ENCODE measurements around the gene SLC37A1. TPM values are rescaled to one million over a fixed set of nuclear protein-coding genes. Genes with fewer than 3 reads are reported as not detected.

The SLC37A1 gene
- total RNA-seq, 1 experiment from 2014 or later: 8.9 TPM

DNA sequence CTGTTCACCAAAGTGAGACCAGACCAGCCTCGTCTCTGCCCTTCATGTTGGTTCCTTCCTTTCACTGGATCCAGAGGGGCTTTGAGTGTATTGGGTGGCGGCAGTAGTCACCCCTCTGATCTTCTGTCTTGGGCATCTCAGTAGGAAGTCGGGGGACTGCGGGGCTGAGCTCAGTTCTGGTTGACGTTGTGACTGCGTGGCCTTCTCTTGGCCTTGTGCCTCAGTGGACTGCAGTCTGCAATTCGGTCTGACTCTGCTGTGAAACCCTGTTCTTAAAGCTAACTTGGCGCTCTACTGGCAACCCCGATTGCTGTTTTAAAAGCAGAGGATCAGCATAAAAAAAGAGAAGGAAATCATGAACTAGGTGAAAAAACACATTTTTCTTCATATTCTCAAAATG is 56.7 kb downstream of the SLC37A1 start:
- no peak for DNase-seq (ENCODE audit: extremely low read depth, low read depth)

DNA sequence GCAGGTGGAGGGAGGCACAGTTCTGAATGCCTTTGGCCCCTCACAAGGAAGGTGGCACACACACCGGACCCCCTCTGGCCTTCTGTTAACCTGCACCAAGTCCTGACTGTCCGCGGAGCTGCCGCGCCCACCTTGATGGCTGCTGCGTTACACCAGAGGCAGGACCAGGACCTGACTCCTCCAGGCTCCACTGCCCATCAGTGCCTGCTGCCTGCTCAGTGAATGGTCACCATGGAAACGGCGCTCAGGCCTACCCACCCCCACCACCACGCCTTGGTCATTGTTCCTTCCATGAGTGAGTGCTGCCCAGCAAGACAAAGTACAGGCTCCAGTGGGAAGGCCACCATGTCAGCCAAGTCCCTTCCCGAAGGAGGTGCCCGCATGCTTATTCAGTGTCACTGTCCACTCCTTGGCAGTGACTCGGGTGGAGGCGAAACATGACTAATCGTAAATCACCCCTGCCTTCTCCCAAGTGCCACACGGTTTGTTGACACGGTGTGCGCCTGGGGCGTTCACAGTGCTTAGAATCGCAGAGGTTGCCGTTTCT is 57.3 kb downstream of the SLC37A1 start:
- DNase-seq (ENCODE audit: extremely low read depth, low read depth): no peak

DNA sequence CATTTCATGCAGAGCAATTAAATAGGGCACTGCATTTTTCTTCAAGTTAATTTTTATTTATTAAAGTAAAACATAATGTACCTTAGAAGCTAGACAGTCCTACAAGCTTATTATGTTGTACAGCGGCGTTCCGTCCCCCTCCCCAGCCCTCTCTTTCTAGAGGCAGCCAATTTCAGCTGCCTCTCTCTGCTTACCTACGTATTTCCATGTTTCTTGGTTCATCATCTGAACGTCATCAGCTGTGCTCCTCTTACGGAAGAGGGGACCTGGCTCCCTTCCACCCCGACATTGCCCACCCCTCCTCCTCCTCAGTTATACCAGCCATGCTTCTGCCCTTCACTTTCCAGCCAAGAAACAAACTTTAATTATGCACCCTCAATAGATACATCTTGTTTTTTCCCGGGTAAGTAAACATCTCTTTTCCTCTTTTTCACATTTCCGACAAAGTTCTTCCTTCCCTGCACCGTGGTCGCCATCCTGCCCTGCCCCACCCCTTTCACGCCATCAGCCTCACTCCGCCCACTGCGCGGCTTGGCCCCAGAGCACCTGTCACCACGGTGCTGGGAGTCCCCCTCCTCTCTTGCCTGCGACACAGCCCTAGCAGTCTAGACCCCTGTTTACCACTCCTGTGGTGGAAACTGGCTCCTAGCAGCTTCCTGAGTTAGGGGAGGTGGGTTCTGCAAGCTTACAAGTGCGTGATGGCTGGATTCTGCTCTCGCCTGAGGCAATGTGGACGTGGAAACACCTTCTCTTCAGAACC is 57.9 kb downstream of the SLC37A1 start:
- no peak for DNase-seq (ENCODE audit: extremely low read depth, low read depth)

DNA sequence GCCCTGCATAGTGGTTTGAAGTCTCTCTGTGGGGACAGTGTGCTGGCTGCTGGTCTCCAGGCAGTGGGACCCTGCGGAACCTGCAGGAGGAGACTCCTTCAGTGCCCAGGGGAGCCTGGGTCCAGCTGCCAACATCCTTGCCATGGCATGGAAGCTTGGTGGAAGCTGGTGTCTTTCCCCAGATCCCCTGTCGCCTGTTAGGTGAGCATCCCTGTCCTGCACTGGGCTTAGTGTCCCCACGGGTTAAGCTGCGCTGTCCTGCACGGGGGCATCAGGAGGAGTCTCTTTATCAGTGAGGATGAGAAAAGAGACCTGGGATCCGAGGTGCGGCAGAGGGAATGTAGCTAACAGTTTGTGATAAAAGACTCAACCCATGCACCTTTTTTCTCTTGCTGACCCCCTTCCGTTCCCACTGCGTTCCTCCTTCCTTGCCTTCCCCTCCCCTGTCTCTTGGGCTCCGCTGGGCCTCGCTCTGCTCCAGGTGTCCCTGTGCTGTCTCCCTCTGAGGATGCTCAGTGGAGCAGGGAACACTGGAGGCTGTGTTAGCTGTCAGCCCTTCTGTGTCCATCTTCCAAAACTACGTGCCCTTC is 59.3 kb downstream of the SLC37A1 start:
- DNase-seq (ENCODE audit: extremely low read depth, low read depth): no peak

DNA sequence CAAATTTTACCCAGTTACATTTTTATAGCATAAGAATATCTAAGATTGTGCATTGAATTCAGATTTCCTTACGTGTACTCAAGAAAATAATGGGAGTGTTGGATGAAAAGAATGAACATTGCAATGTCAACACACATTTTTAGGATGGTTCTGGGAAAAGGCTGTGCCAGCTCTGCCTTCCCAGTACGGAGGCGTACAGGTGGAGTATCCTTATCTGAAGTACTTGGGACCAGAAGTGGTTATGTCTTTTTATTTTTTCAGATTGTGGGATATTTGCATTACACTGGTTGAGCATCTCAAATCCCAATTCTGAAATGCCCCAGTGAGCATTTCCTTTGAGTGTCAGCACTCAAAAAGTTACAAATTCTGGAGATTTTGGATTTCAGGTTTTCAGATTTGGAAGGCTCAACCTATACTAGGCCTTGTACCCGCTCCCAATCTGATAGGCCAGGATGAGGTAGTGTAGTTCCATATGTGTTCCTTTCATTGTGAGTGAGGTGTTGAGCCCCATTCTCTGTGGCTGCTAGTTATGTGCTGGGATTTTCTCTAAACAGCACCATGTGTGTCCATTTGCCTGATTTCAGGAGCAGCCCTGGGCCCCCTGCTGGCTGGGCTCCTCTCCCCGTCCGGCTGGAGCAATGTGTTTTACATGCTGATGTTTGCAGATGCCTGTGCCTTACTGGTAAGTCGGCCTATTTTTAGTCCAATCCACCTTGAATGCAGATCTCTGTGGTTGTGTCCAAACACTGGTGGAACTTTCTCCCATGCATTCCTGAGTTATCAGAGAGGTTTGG is 60.8 kb downstream of the SLC37A1 start:
- DNase-seq (ENCODE audit: extremely low read depth, low read depth): no peak

DNA sequence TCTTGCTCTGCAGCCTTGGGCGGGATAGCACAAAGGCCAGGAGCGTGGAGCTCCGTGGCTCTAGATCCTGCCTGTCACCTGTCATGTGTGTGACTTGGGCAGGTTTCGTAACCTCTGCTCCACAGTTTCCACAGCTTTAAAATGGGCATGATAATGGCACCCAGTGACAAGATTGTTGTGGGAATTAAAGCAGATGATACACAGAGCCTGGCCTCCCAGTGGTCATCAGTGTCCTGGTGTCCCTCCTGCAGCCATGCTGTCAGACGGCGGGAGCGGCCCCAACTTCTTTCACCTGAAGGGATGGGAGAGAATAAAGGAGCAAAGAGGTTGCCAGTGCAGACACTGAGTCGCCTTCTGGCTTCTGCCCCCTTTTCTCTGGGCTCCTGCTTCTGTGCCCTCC is 61.5 kb downstream of the SLC37A1 start:
- no peak for DNase-seq (ENCODE audit: extremely low read depth, low read depth)

DNA sequence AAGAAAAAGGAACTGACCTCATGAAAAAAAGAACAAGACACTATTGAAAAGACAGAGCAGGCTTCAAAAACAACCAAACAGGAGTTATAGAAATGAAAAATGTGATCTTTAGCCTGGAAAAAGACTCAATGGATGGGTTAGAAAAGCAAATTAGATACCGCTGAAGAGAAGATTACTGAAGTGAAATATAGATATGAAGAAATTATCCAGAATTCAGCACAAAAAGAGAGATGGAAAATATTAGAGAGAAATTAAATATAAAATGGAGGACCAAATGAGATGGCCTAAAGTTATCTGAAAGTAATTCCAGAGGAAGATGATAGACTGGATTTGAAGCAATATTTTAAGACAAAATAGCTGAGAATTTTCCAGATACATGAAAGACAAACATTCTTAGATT is 63.0 kb downstream of the SLC37A1 start:
- no peak for DNase-seq (ENCODE audit: extremely low read depth, low read depth)

DNA sequence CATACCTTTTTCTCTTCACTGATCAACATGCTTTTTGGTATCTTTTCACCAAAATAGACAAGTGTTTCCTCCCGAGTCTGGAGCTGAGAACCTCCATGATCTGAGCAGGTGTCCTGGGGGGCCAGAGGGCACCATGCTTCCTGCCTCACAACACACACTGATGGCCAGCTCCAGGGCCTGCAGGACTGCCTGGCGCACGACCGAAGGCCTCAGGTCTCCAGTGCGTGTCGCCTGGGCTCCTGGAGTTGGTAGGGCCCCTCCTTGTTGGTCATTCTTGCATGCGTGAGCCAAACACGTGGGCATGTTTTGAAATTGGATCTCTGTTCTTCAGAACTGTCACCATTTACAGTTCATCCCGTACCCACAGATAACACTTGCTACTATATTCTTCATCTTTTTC is 64.4 kb downstream of the SLC37A1 start:
- DNase-seq (ENCODE audit: extremely low read depth, low read depth): no peak

DNA sequence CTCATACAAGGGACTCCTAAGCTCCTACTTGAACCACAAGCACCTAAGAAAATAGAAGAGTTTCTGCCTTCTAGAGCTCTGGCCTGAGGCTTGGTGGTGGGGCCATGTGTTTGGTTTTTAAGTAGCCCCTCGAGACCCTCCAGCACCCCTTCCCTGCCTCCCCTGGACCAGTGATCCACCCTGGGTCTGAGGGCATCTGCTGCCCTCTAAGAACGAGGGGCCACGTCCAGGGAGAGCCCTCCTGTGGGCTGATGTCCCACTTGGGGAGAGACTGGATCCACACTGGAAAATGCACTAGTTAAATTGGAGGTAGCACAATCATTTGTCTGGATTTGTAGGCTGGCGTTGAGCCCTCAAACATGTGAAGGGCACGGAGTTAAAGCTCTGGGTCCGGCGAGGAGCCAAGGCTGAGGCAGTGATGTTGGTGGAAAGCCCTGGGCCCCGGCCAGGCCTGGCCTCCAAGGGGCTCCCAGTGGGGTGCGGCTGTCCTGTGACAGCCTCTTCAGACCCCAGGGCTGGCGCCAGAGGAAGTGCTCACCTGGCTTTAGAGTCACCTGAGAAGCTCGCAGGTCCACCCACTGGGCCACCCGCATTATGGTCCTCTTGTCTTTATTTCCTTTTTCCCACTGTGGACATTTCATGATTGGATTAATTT is 65.2 kb downstream of the SLC37A1 start:
- DNase-seq (ENCODE audit: extremely low read depth, low read depth): no peak

DNA sequence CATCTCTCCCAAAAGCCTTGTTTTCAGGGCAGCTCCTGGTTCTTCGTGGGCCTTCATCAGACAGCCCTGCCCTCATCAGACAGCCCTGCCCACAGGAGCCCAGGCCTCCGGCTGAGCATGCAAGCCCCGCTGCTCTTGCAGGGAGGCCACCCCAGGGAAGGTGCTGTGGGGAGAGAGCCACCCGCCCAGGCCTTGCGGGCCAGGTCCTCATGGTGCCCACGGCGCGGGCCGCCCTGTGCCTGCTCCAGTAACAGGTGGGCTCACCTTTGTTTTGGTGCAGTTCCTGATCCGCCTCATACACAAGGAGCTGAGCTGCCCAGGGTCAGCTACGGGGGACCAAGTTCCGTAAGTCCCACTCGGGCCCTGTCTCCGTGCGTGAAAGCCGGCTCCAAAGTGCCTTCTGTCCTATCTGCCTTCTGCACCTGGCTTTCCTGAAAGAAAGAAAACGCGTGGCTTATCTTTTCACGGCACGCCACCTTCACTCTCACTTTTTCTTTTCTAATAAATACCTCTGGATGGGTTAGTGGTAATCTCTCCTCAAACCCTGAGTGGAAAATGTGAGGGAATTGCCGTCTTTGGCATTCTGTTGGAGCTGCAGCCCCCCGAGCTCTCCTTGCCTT is 65.9 kb downstream of the SLC37A1 start:
- no peak for DNase-seq (ENCODE audit: extremely low read depth, low read depth)

DNA sequence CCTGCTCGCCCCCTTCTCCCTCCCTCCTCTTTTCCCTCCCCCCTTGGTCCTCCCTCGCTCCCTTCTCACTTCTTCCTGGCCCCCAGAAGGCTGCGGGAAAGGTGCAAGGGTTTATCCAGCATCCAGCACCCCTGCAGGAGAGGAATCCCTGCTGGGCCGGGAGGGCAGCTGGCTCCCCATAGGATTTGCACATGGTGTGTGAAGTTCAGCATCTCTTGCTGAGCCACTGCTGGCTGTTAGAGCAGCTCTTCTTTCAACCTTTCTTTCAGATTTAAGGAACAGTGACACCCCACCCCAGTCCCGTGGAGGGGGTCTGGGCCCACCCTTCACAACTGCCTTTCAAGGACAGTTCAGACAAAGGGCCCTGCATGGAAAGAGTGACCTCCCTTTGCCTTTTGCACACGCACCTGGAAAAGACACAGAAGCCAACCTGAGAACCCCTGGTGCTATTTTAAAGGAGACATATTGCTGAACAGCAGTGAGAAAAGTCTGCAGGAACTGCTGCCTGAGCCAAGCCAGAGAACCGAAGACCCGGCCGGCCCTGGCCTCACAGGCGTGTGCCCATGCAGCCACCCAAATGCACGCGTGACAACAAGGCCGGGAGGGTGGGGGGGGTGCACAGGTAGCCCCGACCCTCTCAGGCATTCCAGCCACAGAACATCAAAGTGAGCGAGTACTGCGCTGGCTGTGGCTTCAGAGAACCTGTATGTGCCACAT is 66.6 kb downstream of the SLC37A1 start:
- no peak for DNase-seq (ENCODE audit: extremely low read depth, low read depth)

DNA sequence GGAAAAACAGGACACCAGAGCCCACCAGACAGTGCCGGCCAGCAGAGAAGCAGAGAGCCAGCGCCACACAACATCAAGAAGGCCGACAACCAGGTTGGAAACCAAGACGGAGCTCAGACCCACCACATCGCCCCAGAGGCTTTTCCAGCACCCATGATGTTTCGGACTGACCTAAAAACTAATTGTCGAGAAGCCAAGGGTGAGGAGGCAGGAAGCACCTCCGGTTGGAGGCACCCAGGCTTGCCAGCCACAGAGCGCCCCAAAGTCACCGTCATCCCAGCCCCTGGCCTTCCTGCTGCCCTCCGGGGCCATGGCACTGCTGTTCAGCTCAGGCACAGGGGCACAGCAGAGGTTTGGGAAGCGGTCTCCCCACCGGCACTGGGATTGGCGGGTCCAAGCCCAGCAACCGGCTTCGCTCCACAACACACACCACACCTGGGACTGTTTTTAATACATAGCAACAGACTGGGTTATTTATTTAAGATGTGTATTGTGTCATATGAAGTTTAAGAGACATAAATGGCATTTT is 67.2 kb downstream of the SLC37A1 start:
- DNase-seq (ENCODE audit: extremely low read depth, low read depth): no peak

DNA sequence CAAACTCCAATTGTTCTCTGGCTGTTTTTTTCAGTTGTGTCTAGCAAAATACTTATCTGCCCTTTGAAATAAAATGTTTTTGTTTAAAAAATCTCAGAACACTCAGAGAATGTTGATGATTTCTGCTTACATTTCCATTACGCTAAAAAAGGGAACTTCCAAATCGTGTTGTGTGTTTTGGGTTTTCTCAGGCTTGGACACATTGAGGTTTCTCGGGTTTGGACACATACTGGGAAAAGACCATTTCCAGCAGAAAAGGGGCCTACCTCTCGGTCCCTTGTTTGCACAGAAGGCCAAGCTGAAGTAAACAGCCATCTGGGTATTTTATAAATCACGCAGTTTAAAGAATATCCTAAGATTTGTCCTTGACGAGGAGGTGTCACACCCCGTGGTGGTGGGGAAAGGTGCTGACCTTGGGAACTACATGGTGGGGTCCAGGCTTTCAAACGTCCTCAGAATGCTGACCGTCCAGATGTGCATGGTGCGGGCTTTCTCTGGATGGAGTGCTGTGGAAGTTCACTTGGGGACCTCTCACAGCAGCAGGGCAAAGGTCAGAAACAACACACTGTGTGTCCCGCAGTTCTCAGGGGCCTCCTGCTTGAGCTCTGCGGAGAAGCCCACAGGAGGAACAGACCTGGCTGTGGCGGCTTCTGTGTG is 67.8 kb downstream of the SLC37A1 start:
- no peak for DNase-seq (ENCODE audit: extremely low read depth, low read depth)

DNA sequence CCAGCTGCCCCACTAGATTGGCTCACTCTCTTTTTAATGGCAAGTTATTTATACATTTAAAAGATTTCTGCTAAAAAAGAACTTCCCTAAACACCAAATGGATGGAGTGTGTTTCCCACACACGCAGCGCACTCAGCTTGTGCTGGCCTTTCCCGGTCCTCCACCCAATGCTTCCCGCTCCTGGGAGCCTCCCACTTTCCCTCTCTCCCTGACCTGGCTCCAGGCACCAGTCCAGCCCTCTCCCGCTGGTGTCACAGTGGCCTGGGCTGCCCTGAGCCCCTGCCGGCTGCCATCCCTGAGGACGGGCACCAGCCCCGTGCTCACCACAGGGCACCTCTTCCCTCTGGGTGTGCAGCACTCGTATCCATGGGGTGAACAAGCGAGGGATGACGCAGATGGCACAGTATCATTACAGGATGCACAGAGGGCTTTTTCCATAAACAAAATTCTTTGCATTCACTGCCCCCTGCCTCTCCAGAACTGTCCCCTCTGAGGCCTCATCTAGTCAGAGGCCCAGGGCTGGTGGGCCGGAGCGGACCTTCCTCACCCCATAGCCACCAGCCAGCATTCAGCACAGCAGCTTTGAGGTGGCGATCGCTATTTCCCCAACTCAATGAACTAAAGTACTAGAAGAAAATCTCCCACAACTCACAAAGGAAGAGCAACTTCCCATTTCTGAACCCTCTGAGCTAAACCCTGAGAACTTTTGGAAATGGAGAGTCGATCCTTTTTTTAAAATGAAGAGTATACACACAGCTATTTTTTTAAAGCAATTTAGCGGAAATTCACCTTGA is 68.5 kb downstream of the SLC37A1 start:
- no peak for DNase-seq (ENCODE audit: extremely low read depth, low read depth)

DNA sequence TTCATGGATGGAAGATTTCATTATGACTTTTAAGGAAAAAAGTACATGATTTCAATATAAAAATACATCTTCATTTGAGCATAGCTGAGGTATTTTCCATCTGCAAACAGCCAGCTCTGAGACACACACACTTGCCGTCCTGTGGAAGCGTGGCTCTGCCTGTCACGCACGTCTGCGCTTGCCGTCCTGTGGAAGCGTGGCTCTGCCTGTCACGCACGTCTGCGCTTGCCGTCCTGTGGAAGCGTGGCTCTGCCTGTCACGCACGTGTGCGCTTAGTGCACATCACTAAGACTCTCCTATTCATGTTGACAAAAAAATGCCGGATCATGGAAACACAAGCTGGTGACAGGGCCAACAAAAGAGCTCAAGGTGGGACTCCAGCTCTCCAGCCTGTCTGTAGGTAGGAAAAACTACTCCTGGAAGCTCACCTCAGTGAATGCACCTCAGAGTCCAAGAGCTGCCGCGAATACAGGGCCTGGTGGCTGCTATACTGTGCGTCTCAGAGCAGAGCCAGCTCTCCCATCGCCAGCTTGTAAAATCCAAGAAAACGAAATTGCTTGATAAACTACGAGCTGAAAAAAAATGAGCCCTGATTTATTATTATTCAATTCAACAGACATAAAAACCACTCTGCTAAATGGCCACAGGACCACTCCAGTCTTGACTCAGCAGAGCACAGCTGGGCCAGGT is 69.3 kb downstream of the SLC37A1 start:
- no peak for DNase-seq (ENCODE audit: extremely low read depth, low read depth)

DNA sequence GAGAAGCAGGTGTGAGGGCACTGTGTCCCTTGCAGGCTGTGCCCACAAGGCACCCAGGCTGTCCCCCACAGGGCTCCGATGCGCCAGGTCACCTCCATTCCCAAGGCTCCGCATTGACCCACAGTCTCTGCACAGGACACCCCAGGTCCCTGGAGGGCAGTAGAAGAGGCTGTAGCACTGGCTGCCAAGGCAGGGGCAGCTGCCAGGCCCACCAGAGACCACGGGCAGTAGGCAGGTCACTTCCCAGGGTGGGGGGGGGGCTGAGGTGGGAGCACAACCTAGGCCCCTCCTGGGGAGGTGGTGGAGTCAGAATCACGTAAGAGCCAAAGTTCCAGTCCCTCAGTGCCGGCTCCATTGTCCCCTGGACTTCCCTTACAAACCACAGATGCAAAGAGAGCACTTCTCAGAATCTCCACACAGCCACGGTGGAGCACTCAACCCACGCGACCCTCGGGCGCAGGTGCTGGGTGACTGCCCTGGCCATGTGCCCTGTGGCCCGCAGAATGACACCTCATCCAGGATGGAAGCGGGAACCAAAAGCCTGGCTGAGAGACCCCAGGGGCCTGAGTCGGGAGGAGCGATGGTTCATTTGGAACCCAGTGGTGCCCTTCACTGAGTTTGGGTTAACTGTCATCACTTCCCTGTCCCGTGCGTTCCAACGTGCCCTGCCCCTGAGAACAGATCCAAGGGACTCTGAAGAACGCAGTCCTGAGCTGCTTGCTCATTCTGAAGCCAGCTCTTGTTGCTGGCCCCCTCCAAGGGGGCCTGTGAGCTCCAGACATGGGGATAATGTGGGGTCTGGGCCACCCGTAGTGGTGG is 70.0 kb downstream of the SLC37A1 start:
- no peak for DNase-seq (ENCODE audit: extremely low read depth, low read depth)

DNA sequence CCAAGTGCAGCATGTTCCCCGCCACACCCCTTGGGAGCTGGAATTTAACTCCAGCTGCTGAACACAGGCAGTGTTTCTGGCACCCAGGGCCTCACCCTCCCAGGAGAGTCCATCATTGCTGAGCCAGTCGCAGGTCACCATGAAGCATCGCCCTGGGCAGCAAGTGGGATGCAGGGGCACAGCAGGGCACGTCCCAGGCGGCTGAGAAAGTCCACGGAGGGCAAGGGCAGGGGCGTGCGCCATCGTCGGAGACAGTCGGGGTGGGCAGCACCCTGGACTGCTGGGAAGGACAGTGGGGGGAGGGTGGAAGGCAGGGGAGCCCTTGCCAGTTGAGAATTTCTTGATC is 70.6 kb downstream of the SLC37A1 start:
- no peak for DNase-seq (ENCODE audit: extremely low read depth, low read depth)

Measured in NCI-H460 (cell line).